ENCODE measurements around the gene CARD9.
A peak's percentile ranks its signal among the peaks of the same experiment; 100 is the strongest.

Gene CARD9

GRCh38 chr9:136336156-136336870, 37.2 kb downstream of the CARD9 start (continued):
- no peak for TF ChIP-seq ZNF529 (tag by site-specific recombination; IDR thresholded peaks at IDR 0.05; ENCODE audit: insufficient replicate concordance)
- no peak for TF ChIP-seq ZNF449 (tag by site-specific recombination; IDR thresholded peaks at IDR 0.05)
- peak; percentile 88 for TF ChIP-seq ZIC2 (tag by site-specific recombination; IDR thresholded peaks at IDR 0.05)
- TF ChIP-seq ZBTB7A (tag by site-specific recombination; IDR thresholded peaks at IDR 0.05; ENCODE audit: low read depth), result 0 out of 2 replicates have a peak, but pooled peaks have one; percentile 15
- TF ChIP-seq ZSCAN18 (tag by site-specific recombination; IDR thresholded peaks at IDR 0.05), result no peak
- TF ChIP-seq HIC1 (tag by site-specific recombination; IDR thresholded peaks at IDR 0.05), result no peak
- TF ChIP-seq SP2 (tag by site-specific recombination; IDR thresholded peaks at IDR 0.05), result peak; percentile 45
- no peak for TF ChIP-seq ZNF704 (tag by site-specific recombination; IDR thresholded peaks at IDR 0.05)
- TF ChIP-seq GLIS1 (tag by site-specific recombination; IDR thresholded peaks at IDR 0.05), result peak; percentile 100

GRCh38 chr9:136335296-136336155, 37.9 kb downstream of the CARD9 start:
- ChIA-PET CTCF (interaction anchor here (1.2 kb wide), 1 partner anchor 23 kb away, joined by 4 read pairs; no protein-coding TSS in a partner anchor), POLR2A (interaction anchor here (0.5 kb wide), 2 partner anchors 9 to 80 kb away, joined by 3 to 5 read pairs; no protein-coding TSS in a partner anchor)
- H3K4me1 ChIP-seq (ENCODE audit: control insufficient read depth, insufficient read depth, low read length), result no peaks in the 10 kb centered on the region
- no peak overlapping the region for H3K27ac ChIP-seq (ENCODE audit: extremely low read depth, low read depth, low read length)
- H3K4me3 ChIP-seq (ENCODE audit: low read depth, low read length), result no peak overlapping the region
- peak; percentile 42; the same call in 1 of the 2 replicates for TF ChIP-seq ZNF600 (tag by site-specific recombination; IDR thresholded peaks at IDR 0.05)
- peak; percentile 28; the same call in 1 of the 2 replicates for TF ChIP-seq ZNF623 (tag by site-specific recombination; IDR thresholded peaks at IDR 0.05)
- TF ChIP-seq ZBTB10 (tag by site-specific recombination; IDR thresholded peaks at IDR 0.05), result 0 out of 2 replicates have a peak, but pooled peaks have one; percentile 0
- no peak for TF ChIP-seq ZNF704 (tag by site-specific recombination; IDR thresholded peaks at IDR 0.05)
- 0 out of 2 replicates have a peak, but pooled peaks have one; percentile 3 for TF ChIP-seq GLIS2 (tag by site-specific recombination; IDR thresholded peaks at IDR 0.05)
- peaks cover 0 to 64% of the 10 kb centered on the region in 2 experiments; a peak in 1 of 3 replicates for H3K36me3 ChIP-seq (ENCODE audit: control insufficient read depth in 2 of 2, insufficient read depth in 1 of 2, low read length in 2 of 2)
- H3K9me3 ChIP-seq (ENCODE audit: control insufficient read depth, insufficient read depth, low read depth, low read length), result no peaks in the 10 kb centered on the region

Measured in HEK293 (cell line).